Esophagus squamous epithelium (tissue), 5 donors: Measurements from ENCODE around the gene NF2. TPM values are rescaled to one million over a fixed set of nuclear protein-coding genes. Genes with fewer than 3 reads are reported as not detected.

Source experiments
- DNase-seq: peaks from one replicate; lab custom pipeline; 2025; lab: John Stamatoyannopoulos, UW
- H3K27ac ChIP-seq, 4 donors: fragments of 200-600 bp; sonication (generic); one replicate each; pipeline ENCODE4 v1.5.1; 2016 to 2019; ENCODE audit warnings: mild to moderate bottlenecking in 1 of 4
- H3K27me3 ChIP-seq, 4 donors: fragments of 200-600 bp; sonication (generic); 1 replicate in 3 of 4; 2 replicates in 1 of 4; pipeline versions ENCODE4 v1.5.1 to v1.6.0; 2017 to 2021; ENCODE audit warnings: antibody characterized with exemption in 1 of 4
- H3K36me3 ChIP-seq, 3 donors: fragments of 200-600 bp; sonication (generic); one replicate each; pipeline ENCODE4 v1.5.1; 2016 to 2019
- H3K4me1 ChIP-seq, 3 donors: fragments of 200-600 bp; sonication (generic); one replicate each; pipeline ENCODE4 v1.5.1; 2017 to 2019
- H3K4me3 ChIP-seq, 4 donors: fragments of 200-600 bp; sonication (generic); 1 replicate in 3 of 4; 2 replicates in 1 of 4; pipeline ENCODE4 v1.5.1; 2016 to 2019; ENCODE audit warnings: mild to moderate bottlenecking in 2 of 4, moderate library complexity in 1 of 4
- H3K9me3 ChIP-seq, 3 donors: fragments of 200-600 bp; sonication (generic); one replicate each; pipeline ENCODE4 v1.5.1; 2016 to 2019
- POLR2A ChIP-seq, 4 donors: fragments of 450-650 bp; IDR thresholded peaks; one replicate each; pipeline ENCODE4 v1.6.1; 2017; ENCODE audit warnings: antibody characterized with exemption in 4 of 4, mild to moderate bottlenecking in 4 of 4, moderate library complexity in 3 of 4
- WGBS, 2 donors: methylation state at CpG; one replicate each; pipeline ENCODE4 v1.1.5; 2018; 5-methylcytosine and 5-hydroxymethylcytosine counted together
- intact Hi-C: fragments of 100-400 bp; cut with DNase I; formaldehyde crosslinking; loops from one replicate; pipeline ENCODE4 v1.15.0; 2022
- total RNA-seq, 4 donors: library from RNA; depleted of rRNA; stranded (reverse); fragments of >200 nt; gene quantifications; one replicate each; pipeline ENCODE4 v1.1.0, GENCODE V29; 2016
- TF ChIP-seq, protein P1 (sequence below), 6 experiments: fragments of 450-650 bp in 4 of 6; fragments of 200-600 bp in 2 of 6; sonication (generic) in 2 of 6; IDR thresholded peaks; one replicate each; pipeline ENCODE4 v1.5.1; 2016 to 2019; ENCODE audit warnings: antibody characterized with exemption in 6 of 6, mild to moderate bottlenecking in 4 of 6, moderate library complexity in 4 of 6
- donor health status: DM: yes; HTN: yes; CAD: no.

NF2 gene
- total RNA-seq, 4 donors from 2014 or later: 25.8 to 45.3 (median 34.1) TPM

DNA sequence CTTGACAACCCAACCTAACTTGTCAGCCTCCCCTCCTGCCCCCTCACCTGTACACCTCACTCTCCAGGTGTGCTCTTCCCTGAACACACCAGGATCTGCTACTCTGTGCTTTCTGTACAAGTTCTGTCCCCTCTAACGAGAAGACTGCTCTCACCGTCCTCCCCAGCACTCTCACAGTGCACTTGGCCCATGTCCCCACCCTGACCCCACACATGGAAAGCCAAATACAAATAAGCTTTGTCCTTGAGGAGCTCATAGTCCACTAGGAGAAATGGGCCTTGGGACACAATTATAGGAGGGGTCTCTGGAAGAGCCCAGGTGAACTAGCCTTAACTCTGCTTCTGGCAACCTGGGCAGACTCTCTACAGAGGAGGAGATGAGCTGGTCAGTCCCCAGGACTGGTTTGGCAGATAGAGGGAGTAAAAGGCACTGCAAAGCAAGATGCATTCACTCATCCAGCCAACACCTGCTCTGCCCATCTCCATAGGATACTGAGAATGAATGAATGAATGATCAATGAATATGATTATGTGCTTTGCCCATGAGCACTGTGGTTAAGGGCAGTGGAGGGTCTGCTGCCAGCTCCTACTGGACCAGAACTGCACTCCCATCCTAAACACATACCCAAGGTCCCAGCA is 32.4 kb upstream of the NF2 start:
- WGBS, 2 donors: 94% methylated on average over 2 of the region's 2 CpGs; no CpG with 5 or more reads in 1 of the 2 donors
- Histone ChIP-seq H3K27ac (no peak overlapping the region), H3K9me3 (no peaks in the 10 kb centered on the region), H3K36me3 (peaks cover 0 to 51% (median 0%) of the 10 kb centered on the region in 3 donors), H3K4me3 (no peak overlapping the region), H3K27me3 (no peaks in the 10 kb centered on the region), H3K4me1 (peaks cover 0 to 4% (median 0%) of the 10 kb centered on the region in 3 donors)
- TF ChIP-seq POLR2A (IDR thresholded peaks at IDR 0.05): no peak
- TF ChIP-seq, protein P1, sequence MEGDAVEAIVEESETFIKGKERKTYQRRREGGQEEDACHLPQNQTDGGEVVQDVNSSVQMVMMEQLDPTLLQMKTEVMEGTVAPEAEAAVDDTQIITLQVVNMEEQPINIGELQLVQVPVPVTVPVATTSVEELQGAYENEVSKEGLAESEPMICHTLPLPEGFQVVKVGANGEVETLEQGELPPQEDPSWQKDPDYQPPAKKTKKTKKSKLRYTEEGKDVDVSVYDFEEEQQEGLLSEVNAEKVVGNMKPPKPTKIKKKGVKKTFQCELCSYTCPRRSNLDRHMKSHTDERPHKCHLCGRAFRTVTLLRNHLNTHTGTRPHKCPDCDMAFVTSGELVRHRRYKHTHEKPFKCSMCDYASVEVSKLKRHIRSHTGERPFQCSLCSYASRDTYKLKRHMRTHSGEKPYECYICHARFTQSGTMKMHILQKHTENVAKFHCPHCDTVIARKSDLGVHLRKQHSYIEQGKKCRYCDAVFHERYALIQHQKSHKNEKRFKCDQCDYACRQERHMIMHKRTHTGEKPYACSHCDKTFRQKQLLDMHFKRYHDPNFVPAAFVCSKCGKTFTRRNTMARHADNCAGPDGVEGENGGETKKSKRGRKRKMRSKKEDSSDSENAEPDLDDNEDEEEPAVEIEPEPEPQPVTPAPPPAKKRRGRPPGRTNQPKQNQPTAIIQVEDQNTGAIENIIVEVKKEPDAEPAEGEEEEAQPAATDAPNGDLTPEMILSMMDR (IDR thresholded peaks at IDR 0.05): no peak
- DNase-seq: no peak
- intact Hi-C loops: no loop called here

DNA sequence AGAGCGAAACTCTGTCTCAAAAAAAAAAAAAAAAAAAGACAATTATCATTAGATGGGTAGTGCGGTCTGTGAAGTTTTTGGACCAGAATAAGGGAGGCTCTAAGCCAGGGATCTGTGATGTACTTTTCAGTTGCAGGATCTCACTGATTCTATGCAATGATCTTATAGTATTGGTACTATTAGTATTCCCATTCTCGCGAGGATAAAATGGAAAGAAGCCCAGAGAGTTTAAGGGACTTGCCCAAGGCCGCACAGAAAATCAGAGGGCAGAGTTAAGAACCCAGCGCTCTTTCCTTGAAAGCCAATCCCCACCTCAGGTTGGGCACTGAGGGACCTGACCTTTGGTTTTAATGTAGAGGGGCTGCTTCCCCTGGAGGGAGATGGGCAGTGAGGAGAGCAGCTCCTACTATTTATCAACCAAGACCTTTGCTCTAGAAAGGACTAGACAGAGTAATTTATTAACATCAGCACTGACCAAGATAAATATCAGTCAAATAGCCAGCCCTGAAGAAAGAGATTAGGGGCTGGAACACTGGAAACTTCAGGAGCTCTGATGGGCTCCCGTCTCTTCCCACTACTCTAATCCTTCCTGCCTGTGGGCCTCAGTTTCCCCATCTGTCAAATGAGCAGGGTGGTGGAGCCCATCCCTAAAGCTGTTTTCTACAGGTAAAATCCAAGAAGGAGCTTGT is 28.5 kb upstream of the NF2 start:
- Histone ChIP-seq H3K4me3 (no peak overlapping the region), H3K27me3 (no peaks in the 10 kb centered on the region), H3K9me3 (no peaks in the 10 kb centered on the region), H3K27ac (no peak overlapping the region), H3K4me1 (no peaks in the 10 kb centered on the region), H3K36me3 (peaks cover 0 to 12% (median 0%) of the 10 kb centered on the region in 3 donors)
- 78 to 88% methylated on average over 7 of the region's 7 CpGs for WGBS, 2 donors
- no peak for DNase-seq
- TF ChIP-seq, protein P1 (IDR thresholded peaks at IDR 0.05): no peak
- no peak for TF ChIP-seq POLR2A (IDR thresholded peaks at IDR 0.05)
- intact Hi-C loops: no loop called here

DNA sequence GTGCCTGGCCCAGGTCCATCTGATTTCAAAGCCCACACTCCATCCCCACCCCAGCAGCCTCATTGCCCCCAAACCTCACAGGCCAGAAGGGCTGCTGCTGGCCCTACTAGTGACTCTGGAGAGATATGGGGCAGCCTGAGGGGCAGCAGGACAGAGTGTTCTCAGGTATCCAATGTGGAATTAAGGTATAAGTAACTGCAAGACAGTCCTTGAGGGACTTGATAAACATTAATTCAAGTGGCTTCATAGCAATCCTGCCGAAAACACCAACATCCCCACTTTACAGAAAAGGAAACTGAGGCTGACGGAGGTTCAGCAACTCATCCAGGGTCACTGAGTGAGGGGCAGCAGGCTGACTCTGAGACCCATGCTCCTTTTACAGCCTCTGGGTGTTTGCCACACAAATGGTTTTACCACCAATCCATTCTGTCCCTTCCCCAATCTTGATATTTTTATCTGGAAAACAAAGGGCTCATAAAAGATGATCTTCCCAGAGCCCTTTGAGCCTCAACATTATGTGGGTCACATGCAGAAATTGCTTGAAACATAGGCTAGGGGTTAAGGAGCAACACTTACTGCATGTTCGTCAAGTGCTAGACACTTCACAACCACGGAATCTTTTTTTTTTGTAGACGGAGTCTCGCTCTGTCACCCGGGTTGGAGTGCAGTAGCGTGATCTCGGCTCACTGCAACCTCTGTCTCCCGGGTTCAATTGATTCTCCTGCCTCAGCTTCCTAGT is 24.8 kb upstream of the NF2 start:
- Histone ChIP-seq H3K4me1 (peaks cover 3 to 25% (median 6%) of the 10 kb centered on the region in 3 donors), H3K4me3 (no peak overlapping the region), H3K36me3 (peaks cover 0 to under 1% (median 0%) of the 10 kb centered on the region in 3 donors), H3K9me3 (no peaks in the 10 kb centered on the region), H3K27ac (no peak overlapping the region), H3K27me3 (no peaks in the 10 kb centered on the region)
- no peak for DNase-seq
- WGBS, 2 donors: 83 to 84% methylated on average over 9 to 10 of the region's 10 CpGs
- intact Hi-C loops: no loop called here
- TF ChIP-seq, protein P1 (IDR thresholded peaks at IDR 0.05): no peak
- TF ChIP-seq POLR2A (IDR thresholded peaks at IDR 0.05): no peak

DNA sequence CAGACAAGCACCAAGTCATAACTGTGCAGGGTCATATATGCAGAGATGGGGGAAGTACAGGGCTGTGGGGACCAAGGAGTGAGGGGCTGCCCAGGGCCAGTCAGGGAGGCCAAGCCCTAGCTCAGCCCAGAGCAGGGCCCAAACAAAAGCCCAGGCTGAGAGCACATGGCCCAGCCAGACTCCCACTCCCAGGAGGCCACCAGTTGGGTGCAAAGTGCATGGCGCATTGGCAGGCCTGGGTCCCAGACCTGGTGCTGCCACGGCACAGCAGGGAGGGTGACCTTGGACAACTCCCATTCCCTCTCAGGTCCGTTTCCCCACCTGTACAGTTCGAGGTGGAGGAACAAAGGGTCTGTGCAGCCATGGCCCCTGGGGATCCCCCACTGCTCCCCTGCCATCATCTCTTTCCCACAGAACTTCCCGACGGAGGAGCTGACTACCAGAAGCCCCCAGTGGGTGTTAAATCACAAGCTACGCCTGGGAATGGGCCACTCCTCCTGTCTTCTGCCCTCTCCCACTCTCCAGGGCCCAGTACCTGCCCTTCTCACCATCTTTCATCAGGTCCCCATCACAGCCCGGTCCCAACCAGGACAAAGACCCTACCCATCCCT is 23.1 kb upstream of the NF2 start:
- no peaks in the 10 kb centered on the region for H3K27me3 ChIP-seq
- no peaks in the 10 kb centered on the region for H3K9me3 ChIP-seq
- H3K27ac ChIP-seq: peak overlapping the region; percentile 59 to 77 (median 74)
- H3K4me3 ChIP-seq: peak overlapping the region; percentile 45 to 94 (median 74)
- no peaks in the 10 kb centered on the region for H3K36me3 ChIP-seq
- WGBS, 2 donors: 14 to 23% methylated on average over 6 of the region's 8 CpGs
- DNase-seq: no peak
- intact Hi-C loops: no loop called here
- TF ChIP-seq POLR2A (IDR thresholded peaks at IDR 0.05): no peak
- TF ChIP-seq, protein P1 (IDR thresholded peaks at IDR 0.05): no peak
- H3K4me1 ChIP-seq: peaks cover 3 to 25% (median 6%) of the 10 kb centered on the region in 3 donors
